ENCODE measurements around the gene ADGRL4.
"Not testable (repeated sequence)": the region's sequence is repeated elsewhere in the genome, so short reads cannot be mapped to it uniquely, and the experiment has no call there.

The ADGRL4 gene

GRCh38 chr1:78918157-78918556 is 88.4 kb downstream of the ADGRL4 start:
- no peak for DNase-seq (ENCODE audit: low read depth in 2 of 2)

- DNase-seq (ENCODE audit: low read depth in 2 of 2), result no peak
These were observed 89.5 kb downstream of the ADGRL4 start for GRCh38 chr1:78916986-78917385.

- no peak for DNase-seq (ENCODE audit: low read depth in 2 of 2)
These were observed 92.6 kb downstream of the ADGRL4 start for GRCh38 chr1:78913950-78914349.

- no peak for DNase-seq (ENCODE audit: low read depth in 2 of 2)
These were observed 94.3 kb downstream of the ADGRL4 start for GRCh38 chr1:78911956-78912880.

GRCh38 chr1:78902641-78903040 is 103.9 kb downstream of the ADGRL4 start:
- DNase-seq (ENCODE audit: low read depth in 2 of 2), result no peak

GRCh38 chr1:78894811-78895210 is 111.7 kb downstream of the ADGRL4 start:
- no peak for DNase-seq (ENCODE audit: low read depth in 2 of 2)

GRCh38 chr1:78892260-78892840 is 114.2 kb downstream of the ADGRL4 start:
- DNase-seq (ENCODE audit: low read depth in 2 of 2), result no peak

GRCh38 chr1:78887458-78887857 is 119.1 kb downstream of the ADGRL4 start:
- no peak for DNase-seq (ENCODE audit: low read depth in 2 of 2)

- no peak for DNase-seq (ENCODE audit: low read depth in 2 of 2)
These were observed 121.7 kb downstream of the ADGRL4 start for GRCh38 chr1:78884685-78885452.

- no peak for DNase-seq (ENCODE audit: low read depth in 2 of 2)
These were observed 126.3 kb downstream of the ADGRL4 start for GRCh38 chr1:78880223-78880622.

GRCh38 chr1:78875986-78876385 is 130.5 kb downstream of the ADGRL4 start:
- not testable (repeated sequence) for DNase-seq (ENCODE audit: low read depth in 2 of 2)

GRCh38 chr1:78872801-78873200 is 133.7 kb downstream of the ADGRL4 start:
- DNase-seq (ENCODE audit: low read depth in 2 of 2), result not testable (repeated sequence)

- no peak for DNase-seq (ENCODE audit: low read depth in 2 of 2)
These were observed 135.3 kb downstream of the ADGRL4 start for GRCh38 chr1:78871249-78871648.

- no peak for DNase-seq (ENCODE audit: low read depth in 2 of 2)
These were observed 137.4 kb downstream of the ADGRL4 start for GRCh38 chr1:78869136-78869535.

- no peak for DNase-seq (ENCODE audit: low read depth in 2 of 2)
These were observed 142.4 kb downstream of the ADGRL4 start for GRCh38 chr1:78864175-78864574.

- DNase-seq (ENCODE audit: low read depth in 2 of 2), result no peak
These were observed 150.4 kb downstream of the ADGRL4 start for GRCh38 chr1:78856096-78856495.

GRCh38 chr1:78855258-78855657 is 151.3 kb downstream of the ADGRL4 start:
- DNase-seq (ENCODE audit: low read depth in 2 of 2), result no peak

GRCh38 chr1:78854556-78854955 is 152.0 kb downstream of the ADGRL4 start:
- no peak for DNase-seq (ENCODE audit: low read depth in 2 of 2)

GRCh38 chr1:78843546-78843945 is 163.0 kb downstream of the ADGRL4 start:
- DNase-seq (ENCODE audit: low read depth in 2 of 2), result no peak

- DNase-seq (ENCODE audit: low read depth in 2 of 2), result no peak
These were observed 163.4 kb downstream of the ADGRL4 start for GRCh38 chr1:78843111-78843510.

GRCh38 chr1:78840453-78841271 is 165.9 kb downstream of the ADGRL4 start:
- DNase-seq (ENCODE audit: low read depth in 2 of 2), result no peak
